Epithelial cell of proximal tubule (primary cell): ENCODE results near the gene DDX31. TPM values are rescaled to one million over a fixed set of nuclear protein-coding genes. Genes with fewer than 3 reads are reported as not detected.

ENCODE experiments used
- DNase-seq: peaks from one replicate; pipeline ENCODE4 v3.0.0-alpha.2; 2011; ENCODE audit warnings: low read depth
- H3K4me3 ChIP-seq: 2 replicates; pipeline ENCODE4 v1.5.1; 2011; ENCODE audit warnings: low read depth, mild to moderate bottlenecking, low read length
- CTCF ChIP-seq: conservative IDR thresholded peaks from 2 replicates; pipeline ENCODE4 v1.5.1; 2012; ENCODE audit warnings: low read depth, mild to moderate bottlenecking, low read length
- total RNA-seq: library from RNA; depleted of rRNA; stranded (reverse); fragments of >200 nt; gene quantifications from 2 replicates; pipeline ENCODE4 v1.2.3, GENCODE V29; 2015

DDX31 gene
- total RNA-seq, 1 donor from 2014 or later, result 8.1 TPM

- DNase-seq, result no peak
- TF ChIP-seq CTCF, result peak; percentile 56
- peak overlapping the region; percentile 48 for H3K4me3 ChIP-seq
Observed at GRCh38 chr9:132546148-132547051, 123.4 kb downstream of the DDX31 start.

GRCh38 chr9:132545578-132545977 is 124.2 kb downstream of the DDX31 start:
- H3K4me3 ChIP-seq, result no peak overlapping the region
- no peak for TF ChIP-seq CTCF
- DNase-seq, result no peak

GRCh38 chr9:132543960-132544359 is 125.8 kb downstream of the DDX31 start:
- no peak for TF ChIP-seq CTCF
- DNase-seq, result no peak
- H3K4me3 ChIP-seq, result no peak overlapping the region

- no peak for DNase-seq
- TF ChIP-seq CTCF, result no peak
- no peak overlapping the region for H3K4me3 ChIP-seq
Observed at GRCh38 chr9:132543251-132543650, 126.5 kb downstream of the DDX31 start.

Other genes starting within 250 kb of the DDX31 start
- not detected in 2 replicates for gene BARHL1, start 87.4 kb downstream of the DDX31 start, total RNA-seq
- gene GTF3C4, start 481 bp upstream of the DDX31 start, total RNA-seq, result 7.2 and 13.3 TPM in 2 replicates
- gene AK8, start 208.3 kb upstream of the DDX31 start, total RNA-seq, result 0.14 and 0.46 TPM in 2 replicates
- gene SPACA9, start 208.9 kb upstream of the DDX31 start, total RNA-seq, result 2.0 and 5.2 TPM in 2 replicates